ENCODE measurements around the gene ZNF587.
"Not testable (repeated sequence)": the region's sequence is repeated elsewhere in the genome, so short reads cannot be mapped to it uniquely, and the experiment has no call there.

Gene ZNF587

GRCh38 chr19:57870225-57870624, 20.6 kb downstream of the ZNF587 start:
- H3K4me3 ChIP-seq (ENCODE audit: low read length in 2 of 2), result no peak overlapping the region
- no peak overlapping the region for H2BK12ac ChIP-seq (ENCODE audit: low read length)
- H2BK5ac ChIP-seq (ENCODE audit: low read length), result no peak overlapping the region
- H3K4me2 ChIP-seq (ENCODE audit: insufficient read depth, low read length, poor library complexity, severe bottlenecking), result no peak overlapping the region
- H3K9ac ChIP-seq (ENCODE audit: low read depth, low read length, poor library complexity), result no peak overlapping the region
- no peak overlapping the region for H3K14ac ChIP-seq (ENCODE audit: low read length)
- WGBS, 2 donors (ENCODE audit: extremely low coverage in 2 of 2, insufficient read length in 2 of 2, insufficient replicate concordance in 1 of 2), result no CpG with 5 or more reads among the region's 2 CpGs
- DNase-seq (ENCODE audit: low spot score), result no peak
- H2BK15ac ChIP-seq (ENCODE audit: low read length), result no peak overlapping the region
- H3K27me3 ChIP-seq (ENCODE audit: control insufficient read depth in 3 of 3, insufficient read depth in 3 of 3, low read depth in 1 of 3, low read length in 3 of 3), result no peaks in the 10 kb centered on the region
- no peak overlapping the region for H4K8ac ChIP-seq (ENCODE audit: low read depth, low read length)
- H2AK5ac ChIP-seq (ENCODE audit: low read depth, low read length), result no peak overlapping the region
- peaks cover 2% of the 10 kb centered on the region for H3K79me1 ChIP-seq (ENCODE audit: low read depth, low read length)
- no peaks in the 10 kb centered on the region for H3K4me1 ChIP-seq (ENCODE audit: control insufficient read depth in 2 of 2, insufficient read depth in 1 of 2, low read depth in 1 of 2, low read length in 2 of 2)
- H4K91ac ChIP-seq (ENCODE audit: low read depth, low read length, poor library complexity), result no peak overlapping the region
- peaks cover 34 to 66% of the 10 kb centered on the region in 2 donors for H3K9me3 ChIP-seq (replicated peaks in 1 of 2; ENCODE audit: control insufficient read depth in 2 of 2, insufficient read depth in 1 of 2, low read depth in 1 of 2, low read length in 2 of 2)
- H3K27ac ChIP-seq (replicated peaks; ENCODE audit: low read length), result no peak overlapping the region
- H3K23ac ChIP-seq (ENCODE audit: low read depth, low read length, poor library complexity), result no peak overlapping the region
- H2AFZ ChIP-seq (ENCODE audit: low read length), result no peak overlapping the region
- H2BK120ac ChIP-seq (ENCODE audit: low read depth, low read length), result no peak overlapping the region
- no peak overlapping the region for H3K4ac ChIP-seq (ENCODE audit: low read length)
- no peak overlapping the region for H3K18ac ChIP-seq (ENCODE audit: low read length)
- peaks cover 41 to 89% of the 10 kb centered on the region in 2 donors for H3K36me3 ChIP-seq (replicated peaks in 1 of 2; ENCODE audit: control insufficient read depth in 2 of 2, insufficient read depth in 2 of 2, low read length in 2 of 2)

GRCh38 chr19:57872450-57872849, 22.8 kb downstream of the ZNF587 start:
- Histone ChIP-seq H2BK5ac (ENCODE audit: low read length) (no peak overlapping the region), H2BK12ac (ENCODE audit: low read length) (no peak overlapping the region), H3K36me3 (replicated peaks in 1 of 2; ENCODE audit: control insufficient read depth in 2 of 2, insufficient read depth in 2 of 2, low read length in 2 of 2) (peaks cover 48 to 89% of the 10 kb centered on the region in 2 donors), H3K79me1 (ENCODE audit: low read depth, low read length) (no peaks in the 10 kb centered on the region), H3K23ac (ENCODE audit: low read depth, low read length, poor library complexity) (no peak overlapping the region), H2BK15ac (ENCODE audit: low read length) (no peak overlapping the region), H2BK120ac (ENCODE audit: low read depth, low read length) (no peak overlapping the region), H3K27ac (replicated peaks; ENCODE audit: low read length) (no peak overlapping the region), H4K91ac (ENCODE audit: low read depth, low read length, poor library complexity) (no peak overlapping the region), H3K4me2 (ENCODE audit: insufficient read depth, low read length, poor library complexity, severe bottlenecking) (no peak overlapping the region), H3K4ac (ENCODE audit: low read length) (no peak overlapping the region), H2AK5ac (ENCODE audit: low read depth, low read length) (no peak overlapping the region), H3K9me3 (replicated peaks in 1 of 2; ENCODE audit: control insufficient read depth in 2 of 2, insufficient read depth in 1 of 2, low read depth in 1 of 2, low read length in 2 of 2) (peaks cover 44 to 79% of the 10 kb centered on the region in 2 donors), H3K9ac (ENCODE audit: low read depth, low read length, poor library complexity) (no peak overlapping the region), H3K4me1 (ENCODE audit: control insufficient read depth in 2 of 2, insufficient read depth in 1 of 2, low read depth in 1 of 2, low read length in 2 of 2) (no peaks in the 10 kb centered on the region), H3K14ac (ENCODE audit: low read length) (no peak overlapping the region), H2AFZ (ENCODE audit: low read length) (no peak overlapping the region), H3K18ac (ENCODE audit: low read length) (no peak overlapping the region), H4K8ac (ENCODE audit: low read depth, low read length) (no peak overlapping the region), H3K27me3 (ENCODE audit: control insufficient read depth in 3 of 3, insufficient read depth in 3 of 3, low read depth in 1 of 3, low read length in 3 of 3) (no peaks in the 10 kb centered on the region), H3K4me3 (ENCODE audit: low read length in 2 of 2) (no peak overlapping the region)
- DNase-seq (ENCODE audit: low spot score), result no peak

- H3K4me1 ChIP-seq (ENCODE audit: control insufficient read depth in 2 of 2, insufficient read depth in 1 of 2, low read depth in 1 of 2, low read length in 2 of 2); H4K8ac ChIP-seq (ENCODE audit: low read depth, low read length); H2BK5ac ChIP-seq (ENCODE audit: low read length); H4K91ac ChIP-seq (ENCODE audit: low read depth, low read length, poor library complexity); H2BK15ac ChIP-seq (ENCODE audit: low read length); H3K4me2 ChIP-seq (ENCODE audit: insufficient read depth, low read length, poor library complexity, severe bottlenecking); DNase-seq (ENCODE audit: low spot score); H3K4me3 ChIP-seq (ENCODE audit: low read length in 2 of 2); H3K4ac ChIP-seq (ENCODE audit: low read length); H3K18ac ChIP-seq (ENCODE audit: low read length); H3K27ac ChIP-seq (replicated peaks; ENCODE audit: low read length); H2BK120ac ChIP-seq (ENCODE audit: low read depth, low read length); H3K27me3 ChIP-seq (ENCODE audit: control insufficient read depth in 3 of 3, insufficient read depth in 3 of 3, low read depth in 1 of 3, low read length in 3 of 3); H2AK5ac ChIP-seq (ENCODE audit: low read depth, low read length); H3K23ac ChIP-seq (ENCODE audit: low read depth, low read length, poor library complexity); H3K79me1 ChIP-seq (ENCODE audit: low read depth, low read length); H3K14ac ChIP-seq (ENCODE audit: low read length); H2BK12ac ChIP-seq (ENCODE audit: low read length); H3K9ac ChIP-seq (ENCODE audit: low read depth, low read length, poor library complexity); H2AFZ ChIP-seq (ENCODE audit: low read length): not testable (repeated sequence)
- H3K36me3 ChIP-seq (replicated peaks in 1 of 2; ENCODE audit: control insufficient read depth in 2 of 2, insufficient read depth in 2 of 2, low read length in 2 of 2), result peaks cover 48 to 89% of the 10 kb centered on the region in 2 donors
- WGBS, 2 donors (ENCODE audit: extremely low coverage in 2 of 2, insufficient read length in 2 of 2, insufficient replicate concordance in 1 of 2), result no CpG with 5 or more reads among the region's 8 CpGs
- peaks cover 42 to 80% of the 10 kb centered on the region in 2 donors for H3K9me3 ChIP-seq (replicated peaks in 1 of 2; ENCODE audit: control insufficient read depth in 2 of 2, insufficient read depth in 1 of 2, low read depth in 1 of 2, low read length in 2 of 2)
These were observed 24.5 kb downstream of the ZNF587 start for GRCh38 chr19:57873883-57874799.

- no peak overlapping the region for H2BK12ac ChIP-seq (ENCODE audit: low read length)
- no peak overlapping the region for H2AK5ac ChIP-seq (ENCODE audit: low read depth, low read length)
These were observed 36.4 kb downstream of the ZNF587 start for GRCh38 chr19:57886046-57886445.

More at GRCh38 chr19:57886046-57886445, 36.4 kb downstream of the ZNF587 start:
- H3K79me1 ChIP-seq (ENCODE audit: low read depth, low read length), result no peaks in the 10 kb centered on the region
- no peak overlapping the region for H2AFZ ChIP-seq (ENCODE audit: low read length)
- no peak overlapping the region for H2BK120ac ChIP-seq (ENCODE audit: low read depth, low read length)
- no peak overlapping the region for H3K18ac ChIP-seq (ENCODE audit: low read length)
- no peak overlapping the region for H3K27ac ChIP-seq (replicated peaks; ENCODE audit: low read length)
- H3K4me1 ChIP-seq (ENCODE audit: control insufficient read depth in 2 of 2, insufficient read depth in 1 of 2, low read depth in 1 of 2, low read length in 2 of 2), result peaks cover 1 to 3% of the 10 kb centered on the region in 2 donors
- WGBS, 2 donors (ENCODE audit: extremely low coverage in 2 of 2, insufficient read length in 2 of 2, insufficient replicate concordance in 1 of 2), result no CpG with 5 or more reads among the region's 3 CpGs
- no peak overlapping the region for H4K91ac ChIP-seq (ENCODE audit: low read depth, low read length, poor library complexity)
- H3K36me3 ChIP-seq (replicated peaks in 1 of 2; ENCODE audit: control insufficient read depth in 2 of 2, insufficient read depth in 2 of 2, low read length in 2 of 2), result peaks cover 6 to 46% of the 10 kb centered on the region in 2 donors
- H2BK5ac ChIP-seq (ENCODE audit: low read length), result no peak overlapping the region
- H3K9me3 ChIP-seq (replicated peaks in 1 of 2; ENCODE audit: control insufficient read depth in 2 of 2, insufficient read depth in 1 of 2, low read depth in 1 of 2, low read length in 2 of 2), result peaks cover 0 to 49% of the 10 kb centered on the region in 2 donors
- H3K27me3 ChIP-seq (ENCODE audit: control insufficient read depth in 3 of 3, insufficient read depth in 3 of 3, low read depth in 1 of 3, low read length in 3 of 3), result no peaks in the 10 kb centered on the region
- H3K4me2 ChIP-seq (ENCODE audit: insufficient read depth, low read length, poor library complexity, severe bottlenecking), result no peak overlapping the region
- no peak for DNase-seq (ENCODE audit: low spot score)
- no peak overlapping the region for H3K23ac ChIP-seq (ENCODE audit: low read depth, low read length, poor library complexity)
- H3K14ac ChIP-seq (ENCODE audit: low read length), result no peak overlapping the region
- no peak overlapping the region for H3K4ac ChIP-seq (ENCODE audit: low read length)
- no peak overlapping the region for H3K4me3 ChIP-seq (ENCODE audit: low read length in 2 of 2)
- no peak overlapping the region for H4K8ac ChIP-seq (ENCODE audit: low read depth, low read length)
- no peak overlapping the region for H2BK15ac ChIP-seq (ENCODE audit: low read length)
- no peak overlapping the region for H3K9ac ChIP-seq (ENCODE audit: low read depth, low read length, poor library complexity)

Data from neuronal stem cell (in vitro differentiated cells).